HG02943 (cell line): ENCODE data around the gene FAM229A.

Experiments
- ATAC-seq: cut with Tn5 transposase; IDR thresholded peaks from one replicate; pipeline ENCODE4 v1.9.1; 2021; ENCODE audit warnings: mild to moderate bottlenecking, low read depth, moderate library complexity; ENCODE audit not compliant: unreplicated experiment

The FAM229A gene

GRCh38 chr1:32350785-32351398, 11.4 kb downstream of the FAM229A start:
- ATAC-seq: peak; percentile 39

- no peak for ATAC-seq
Measured at GRCh38 chr1:32349211-32349708, 13.0 kb downstream of the FAM229A start.

DNA sequence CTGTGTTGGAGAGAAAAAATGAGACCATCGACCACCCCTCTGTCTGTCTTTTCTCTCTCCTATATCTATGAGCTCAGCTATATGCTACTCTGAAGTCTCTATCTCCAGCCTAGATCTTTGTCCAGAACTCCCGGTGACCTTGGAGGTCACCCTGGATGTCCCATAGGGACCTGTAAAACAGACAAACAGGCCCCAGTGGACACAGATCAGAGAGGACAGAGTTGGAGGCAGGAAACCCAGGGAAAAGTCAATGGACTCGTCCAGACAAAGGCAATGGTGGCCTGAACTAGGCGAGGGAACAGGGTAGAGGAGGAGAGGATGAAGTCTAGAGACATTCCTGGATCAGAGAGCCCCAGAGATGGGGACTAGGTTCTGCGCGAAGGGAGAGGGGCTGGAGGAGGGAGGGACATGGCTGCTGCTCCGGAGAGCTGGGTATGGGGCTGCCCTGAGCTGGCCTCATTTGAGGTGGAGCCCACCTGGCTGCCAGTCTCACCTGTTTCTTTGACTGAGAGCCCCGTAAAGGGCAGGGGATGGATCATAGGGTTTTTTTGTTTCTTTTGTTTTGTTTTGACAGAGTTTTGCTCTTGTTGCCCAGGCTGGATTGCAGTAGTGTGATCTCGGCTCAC, 15.6 kb downstream of the FAM229A start:
- ATAC-seq: no peak

DNA sequence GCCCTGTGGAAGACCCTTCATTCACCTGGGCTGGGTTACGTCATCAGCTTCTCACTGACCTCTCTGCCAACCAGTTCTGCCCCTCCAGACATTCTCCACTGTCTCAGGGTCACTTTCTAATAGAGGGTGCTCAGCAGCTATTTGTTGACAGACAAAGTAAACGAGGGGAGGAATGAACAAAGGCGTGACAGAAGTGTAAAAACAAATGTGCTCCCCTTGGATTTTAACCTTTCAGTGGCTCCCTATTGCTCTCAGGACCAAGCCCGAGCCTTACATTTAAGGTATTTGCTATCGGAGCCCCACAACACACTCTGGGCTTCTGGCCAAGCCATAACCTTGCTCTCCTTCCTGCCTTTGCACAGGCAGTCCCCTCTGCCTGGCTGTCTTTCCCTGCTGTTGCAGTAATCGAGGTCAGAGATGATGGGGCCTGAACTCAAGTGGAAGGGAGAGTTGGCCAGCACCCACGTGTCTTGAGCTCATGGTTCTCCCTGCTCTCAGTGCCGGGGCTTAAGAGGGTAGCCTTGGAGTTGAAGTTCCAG, 16.9 kb downstream of the FAM229A start:
- no peak for ATAC-seq

GRCh38 chr1:32342704-32343103, 19.6 kb downstream of the FAM229A start:
- no peak for ATAC-seq

- no peak for ATAC-seq
Measured at GRCh38 chr1:32341971-32342370, 20.3 kb downstream of the FAM229A start.

- no peak for ATAC-seq
Measured at GRCh38 chr1:32341186-32341757, 21.0 kb downstream of the FAM229A start.

- no peak for ATAC-seq
Measured at GRCh38 chr1:32339363-32339978, 22.8 kb downstream of the FAM229A start.

GRCh38 chr1:32338637-32339145, 23.6 kb downstream of the FAM229A start:
- ATAC-seq: no peak

GRCh38 chr1:32337855-32338636, 24.2 kb downstream of the FAM229A start:
- no peak for ATAC-seq

- no peak for ATAC-seq
Measured at GRCh38 chr1:32336963-32337675, 25.2 kb downstream of the FAM229A start.

DNA sequence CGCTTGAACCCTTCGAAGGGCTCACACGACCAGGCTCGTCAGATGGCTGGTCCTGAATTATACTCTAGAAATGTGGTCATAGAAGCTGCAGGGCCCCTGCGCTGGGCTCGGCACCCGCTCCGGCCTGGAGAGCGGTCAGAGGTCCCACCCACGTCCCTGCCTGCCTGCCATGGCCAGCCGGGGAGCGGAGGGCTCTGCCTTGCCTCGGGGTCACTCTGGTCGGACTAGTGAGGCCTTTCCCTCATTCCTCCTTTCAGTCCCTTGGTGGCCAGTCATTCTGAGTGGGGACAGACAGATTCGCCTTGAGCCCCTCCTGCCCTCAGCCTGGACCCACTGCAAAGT, 25.7 kb downstream of the FAM229A start:
- no peak for ATAC-seq

DNA sequence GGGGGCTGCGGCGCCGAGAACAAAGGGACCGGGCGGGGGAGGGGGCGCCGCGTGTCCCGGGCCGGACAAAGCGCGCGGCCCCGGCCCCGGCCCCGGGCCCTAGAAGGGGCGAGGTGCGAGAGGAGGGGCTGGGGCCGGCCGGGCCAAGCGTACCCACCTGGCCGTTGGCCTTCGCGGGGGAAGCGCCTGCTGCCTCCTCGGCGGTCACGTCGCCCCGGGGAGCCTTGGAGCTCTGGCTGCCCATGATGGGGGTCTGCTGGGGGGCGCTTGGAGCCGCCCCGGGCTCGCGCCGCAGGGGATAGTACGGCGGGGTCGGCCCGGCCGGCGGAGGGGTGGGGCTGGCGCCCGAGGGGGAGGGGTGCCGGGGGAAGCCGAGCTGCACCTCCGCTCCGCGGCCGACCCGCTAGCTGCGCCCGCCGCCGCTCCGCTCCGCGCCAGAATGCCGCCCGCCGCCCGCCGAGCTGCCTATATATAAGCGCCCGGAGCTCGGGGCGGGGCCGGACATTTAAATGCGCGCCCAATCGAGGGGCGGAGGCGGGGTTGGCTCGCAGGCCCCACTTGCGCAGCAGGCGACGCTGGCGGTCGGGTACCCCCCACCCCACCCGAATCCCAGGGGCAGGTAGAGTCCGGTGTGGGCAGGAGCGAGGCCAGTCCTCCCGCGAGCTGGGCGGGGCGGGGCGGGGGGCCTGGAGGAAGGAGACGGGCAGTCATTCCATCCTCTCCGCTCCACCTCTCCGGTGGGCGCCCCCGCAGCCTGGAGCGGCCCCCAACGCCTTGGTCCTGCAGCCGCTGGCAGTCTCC, 26.3 kb downstream of the FAM229A start, which contains the start of gene MARCKSL1:
Gene MARCKSL1 (minus strand): TSS at position 444 of the 801 bp plus-strand sequence. CDS start 200 bp downstream, at position 244.
- peak; percentile 38 for ATAC-seq

DNA sequence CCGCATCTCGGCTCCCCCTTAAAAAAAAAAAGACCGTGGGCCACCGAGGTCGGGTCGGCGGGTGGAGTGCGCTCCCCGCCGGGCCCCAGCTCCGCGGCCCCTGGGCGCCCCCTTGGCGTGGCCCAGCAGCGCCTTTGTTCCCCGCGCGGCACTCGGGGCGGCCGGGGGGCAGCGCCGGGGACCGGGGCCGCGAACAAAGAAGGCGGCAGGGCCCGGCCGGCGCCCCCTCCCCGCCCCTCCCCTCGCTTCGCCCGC, 26.8 kb downstream of the FAM229A start:
- ATAC-seq: no peak

- ATAC-seq: no peak
Measured at GRCh38 chr1:32334864-32335534, 27.3 kb downstream of the FAM229A start.

GRCh38 chr1:32334274-32334861, 27.9 kb downstream of the FAM229A start:
- ATAC-seq: no peak

GRCh38 chr1:32333251-32333963, 28.9 kb downstream of the FAM229A start:
- ATAC-seq: no peak
